GM19240 (cell line): Measurements from ENCODE around the gene INPP5J.
"Not testable (repeated sequence)": the region's sequence is repeated elsewhere in the genome, so short reads cannot be mapped to it uniquely, and the experiment has no call there.

Source experiments
- DNase-seq: peaks from one replicate; pipeline ENCODE4 v3.0.0; 2011; ENCODE audit warnings: low spot score; ENCODE audit not compliant: insufficient read length

The INPP5J gene

DNA sequence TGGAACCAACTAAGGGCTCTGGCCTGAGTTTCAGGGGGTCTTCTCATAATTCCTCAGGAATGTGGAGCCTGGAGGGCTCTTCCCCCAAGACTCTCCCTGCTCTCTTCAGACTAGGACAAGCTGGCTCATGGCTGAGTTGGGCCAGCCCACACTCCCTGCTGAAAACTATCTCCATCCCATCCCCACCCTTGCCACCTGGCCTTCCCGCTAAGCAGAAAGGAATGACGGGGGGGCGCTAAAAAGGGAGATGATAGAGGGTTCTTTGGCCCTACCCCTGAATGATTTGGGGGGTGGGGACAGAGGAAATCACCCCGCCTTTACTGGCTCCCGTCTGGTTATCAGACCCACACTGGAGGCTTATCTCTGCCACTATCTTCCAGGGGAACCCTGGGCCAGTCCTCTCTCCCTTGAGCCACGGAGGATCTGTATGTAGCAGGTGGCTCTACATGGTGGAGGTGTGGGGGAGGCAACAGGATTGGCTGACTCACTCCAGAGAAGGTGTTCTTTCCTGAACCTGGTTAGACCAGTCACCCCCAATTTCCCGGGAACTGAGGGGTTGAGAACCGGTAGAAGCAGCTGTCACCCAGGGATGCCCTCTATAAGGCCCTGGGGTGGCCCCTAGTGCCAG, 35.9 kb upstream of the INPP5J start:
- no peak for DNase-seq

DNA sequence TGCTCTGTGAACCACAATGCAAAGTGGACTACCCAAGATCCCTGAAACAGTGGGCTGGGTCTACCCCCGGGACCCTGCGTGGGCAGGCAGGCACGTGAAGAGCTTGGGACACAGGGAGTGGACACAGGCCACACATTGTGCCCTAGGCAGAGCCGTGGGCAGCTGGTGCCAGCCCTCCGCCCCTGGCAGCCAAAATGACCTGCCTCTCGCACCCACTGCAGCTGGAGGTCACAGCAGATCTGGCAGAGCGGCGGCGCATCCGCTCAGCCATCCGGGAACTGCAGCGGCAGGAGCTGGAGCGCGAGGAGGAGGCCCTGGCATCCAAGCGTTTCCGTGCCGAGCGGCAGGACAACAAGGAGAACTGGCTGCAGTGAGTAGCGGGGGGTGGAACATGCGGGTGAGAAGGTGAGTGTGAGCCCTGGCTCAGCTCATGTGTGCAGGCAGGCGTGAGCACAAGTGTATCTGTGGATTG, 35.0 kb upstream of the INPP5J start:
- no peak for DNase-seq

DNA sequence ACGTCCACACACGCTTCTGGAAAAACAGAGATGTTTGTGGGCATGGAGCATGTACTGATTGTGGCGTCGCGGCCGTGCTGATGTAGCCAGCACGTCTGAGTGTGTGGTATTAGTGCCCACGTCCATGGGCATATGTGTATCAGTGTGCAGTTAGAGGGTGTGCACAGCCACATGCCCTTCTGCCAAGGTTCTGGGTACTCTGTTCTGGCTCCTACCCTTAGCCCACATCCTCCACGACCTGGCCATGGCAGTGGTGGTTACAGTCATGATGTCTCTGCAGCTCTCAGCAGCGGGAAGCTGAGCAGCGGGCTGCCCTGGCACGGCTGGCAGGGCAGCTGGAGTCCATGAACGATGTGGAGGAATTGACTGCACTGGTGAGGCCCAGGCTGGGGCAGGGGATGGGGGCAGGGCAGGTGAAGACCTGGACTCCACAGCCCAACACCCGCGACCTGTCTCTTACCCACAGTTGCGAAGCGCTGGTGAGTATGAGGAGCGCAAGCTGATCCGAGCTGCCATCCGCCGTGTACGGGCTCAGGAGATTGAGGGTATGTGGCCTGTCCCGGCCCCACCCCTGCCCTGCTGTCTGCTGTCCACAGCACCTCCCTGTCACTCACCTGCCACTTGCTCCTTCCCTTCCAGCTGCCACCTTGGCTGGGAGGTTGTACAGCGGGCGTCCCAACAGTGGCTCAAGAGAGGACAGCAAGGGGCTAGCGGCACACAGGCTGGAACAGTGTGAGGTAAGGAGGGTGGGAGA, 34.4 kb upstream of the INPP5J start:
- DNase-seq = no peak

DNA sequence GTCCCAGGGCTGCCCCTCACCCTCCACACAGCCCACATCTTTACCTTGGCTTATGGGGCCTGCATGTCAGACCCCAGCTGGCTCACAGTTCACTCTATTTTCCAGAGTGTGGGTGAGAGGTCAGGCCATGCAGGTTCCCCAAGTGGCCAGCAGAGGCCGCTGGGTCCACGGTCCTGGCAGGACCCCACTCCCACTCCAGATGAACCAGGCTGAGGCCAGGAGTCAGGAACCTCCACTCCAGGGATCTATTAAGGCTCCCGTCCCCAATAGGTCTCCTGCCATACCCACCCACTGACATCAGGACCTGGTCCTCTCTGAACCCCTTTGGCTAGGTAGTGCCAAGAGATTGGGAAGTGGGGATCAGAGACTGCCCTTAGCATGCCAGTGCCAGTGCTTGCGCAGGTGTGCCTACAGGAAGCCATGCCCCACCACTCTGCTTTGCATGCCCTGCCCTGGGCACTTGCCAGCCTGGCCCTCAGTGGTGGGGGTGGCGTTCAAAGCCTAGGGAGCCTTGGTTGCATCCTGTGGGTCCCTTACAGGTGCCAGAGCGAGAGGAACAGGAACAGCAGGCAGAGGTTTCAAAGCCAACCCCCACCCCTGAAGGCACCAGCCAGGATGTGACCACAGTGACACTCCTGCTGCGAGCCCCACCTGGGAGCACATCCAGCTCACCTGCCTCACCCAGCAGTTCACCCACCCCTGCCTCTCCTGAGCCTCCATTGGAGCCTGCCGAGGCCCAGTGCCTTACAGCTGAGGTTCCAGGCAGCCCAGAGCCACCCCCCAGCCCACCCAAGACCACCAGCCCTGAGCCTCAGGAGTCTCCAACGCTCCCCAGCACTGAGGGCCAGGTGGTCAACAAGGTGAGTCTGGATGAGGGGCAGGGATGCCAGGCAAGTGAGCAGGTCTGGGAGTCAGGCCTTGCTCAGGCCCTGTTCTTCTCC, 33.3 kb upstream of the INPP5J start:
- DNase-seq = peak; percentile 72

DNA sequence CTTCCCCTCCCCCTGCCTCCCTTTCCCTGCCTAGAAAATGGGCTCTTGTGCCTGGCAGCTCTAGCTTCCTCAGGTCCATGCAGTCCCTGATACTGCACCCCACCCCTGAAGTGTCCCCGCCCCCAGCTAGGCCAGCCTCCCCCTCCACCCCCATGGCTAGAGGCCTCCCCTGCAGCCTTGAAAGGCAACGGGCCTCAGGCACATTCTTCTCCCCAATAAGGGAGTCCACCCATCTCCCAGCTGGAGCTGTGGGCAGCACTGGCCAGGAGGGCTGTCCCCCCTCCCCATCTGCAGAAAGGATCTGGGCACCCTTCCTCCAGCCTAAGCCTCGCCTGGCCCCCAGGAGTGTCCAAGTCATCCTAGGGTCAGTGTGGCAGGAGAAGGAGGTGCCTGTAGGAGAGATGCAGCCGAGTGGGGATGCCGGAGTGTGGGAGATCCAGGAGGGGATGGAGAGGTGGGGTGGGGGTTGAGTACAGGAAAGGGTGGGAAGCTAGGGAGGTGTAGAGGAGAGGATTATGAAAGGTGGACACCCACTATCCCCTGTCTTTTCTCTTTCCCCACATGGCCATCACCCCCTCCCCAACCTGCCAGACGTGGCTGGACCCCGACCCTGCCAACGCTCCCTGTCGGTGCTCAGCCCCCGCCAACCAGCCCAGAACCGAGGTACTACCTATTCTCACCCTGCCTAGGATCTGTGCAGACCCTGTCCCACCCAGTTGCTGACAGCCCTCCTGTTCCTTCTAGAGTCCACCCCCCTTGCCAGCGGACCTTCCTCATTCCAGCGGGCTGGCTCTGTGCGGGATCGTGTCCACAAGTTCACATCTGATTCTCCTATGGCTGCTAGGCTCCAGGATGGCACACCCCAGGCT, 32.3 kb upstream of the INPP5J start:
- DNase-seq = no peak

DNA sequence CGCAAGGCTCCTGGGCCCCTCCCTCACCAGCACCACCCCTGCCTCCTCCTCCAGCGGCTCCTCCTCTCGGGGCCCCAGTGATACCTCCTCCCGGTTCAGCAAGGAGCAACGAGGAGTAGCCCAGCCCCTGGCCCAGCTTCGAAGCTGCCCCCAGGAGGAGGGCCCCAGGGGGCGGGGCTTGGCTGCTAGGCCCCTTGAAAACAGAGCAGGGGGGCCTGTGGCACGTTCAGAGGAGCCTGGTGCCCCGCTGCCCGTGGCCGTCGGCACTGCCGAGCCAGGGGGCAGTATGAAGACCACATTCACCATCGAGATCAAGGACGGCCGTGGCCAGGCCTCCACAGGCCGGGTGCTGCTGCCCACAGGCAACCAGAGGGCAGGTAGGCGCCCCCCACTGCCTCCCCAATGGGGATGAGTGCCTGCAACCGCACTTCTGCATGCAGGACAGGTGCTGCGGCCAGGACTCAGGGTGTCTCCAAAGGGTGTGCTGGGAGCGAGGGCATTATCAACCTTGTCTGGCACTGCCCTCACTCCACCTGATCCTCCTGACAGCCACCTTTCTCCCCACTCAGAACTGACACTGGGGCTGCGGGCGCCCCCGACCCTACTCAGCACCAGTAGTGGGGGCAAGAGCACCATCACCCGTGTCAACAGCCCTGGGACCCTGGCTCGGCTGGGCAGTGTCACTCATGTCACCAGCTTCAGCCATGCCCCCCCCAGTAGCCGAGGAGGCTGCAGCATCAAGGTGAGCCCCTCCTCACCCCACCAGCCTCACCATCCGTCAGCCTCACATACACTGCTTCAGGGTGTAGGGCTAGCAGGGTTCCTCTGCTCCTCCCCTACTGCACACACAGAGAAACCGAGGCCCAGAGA, 31.4 kb upstream of the INPP5J start:
- DNase-seq = no peak

DNA sequence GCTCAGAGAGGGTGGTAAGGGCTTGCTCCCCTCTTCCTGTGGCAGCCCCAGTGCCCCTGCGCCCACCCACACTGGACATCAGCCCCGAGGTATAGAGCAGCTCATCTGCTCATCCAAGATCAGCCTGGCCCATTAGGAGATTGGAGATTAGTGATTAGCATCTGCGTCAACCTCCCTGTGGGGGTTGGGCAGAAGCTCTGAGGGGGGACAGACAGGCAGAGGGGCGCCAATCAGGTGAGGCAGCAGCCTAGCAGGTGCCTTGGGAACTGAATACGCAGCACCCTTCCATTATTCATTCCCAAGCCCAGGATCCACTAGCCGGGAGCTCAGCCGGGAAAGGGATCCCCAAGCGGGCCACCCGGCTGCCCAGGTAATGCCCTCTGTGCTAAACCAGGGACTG, 30.6 kb upstream of the INPP5J start:
- no peak for DNase-seq

DNA sequence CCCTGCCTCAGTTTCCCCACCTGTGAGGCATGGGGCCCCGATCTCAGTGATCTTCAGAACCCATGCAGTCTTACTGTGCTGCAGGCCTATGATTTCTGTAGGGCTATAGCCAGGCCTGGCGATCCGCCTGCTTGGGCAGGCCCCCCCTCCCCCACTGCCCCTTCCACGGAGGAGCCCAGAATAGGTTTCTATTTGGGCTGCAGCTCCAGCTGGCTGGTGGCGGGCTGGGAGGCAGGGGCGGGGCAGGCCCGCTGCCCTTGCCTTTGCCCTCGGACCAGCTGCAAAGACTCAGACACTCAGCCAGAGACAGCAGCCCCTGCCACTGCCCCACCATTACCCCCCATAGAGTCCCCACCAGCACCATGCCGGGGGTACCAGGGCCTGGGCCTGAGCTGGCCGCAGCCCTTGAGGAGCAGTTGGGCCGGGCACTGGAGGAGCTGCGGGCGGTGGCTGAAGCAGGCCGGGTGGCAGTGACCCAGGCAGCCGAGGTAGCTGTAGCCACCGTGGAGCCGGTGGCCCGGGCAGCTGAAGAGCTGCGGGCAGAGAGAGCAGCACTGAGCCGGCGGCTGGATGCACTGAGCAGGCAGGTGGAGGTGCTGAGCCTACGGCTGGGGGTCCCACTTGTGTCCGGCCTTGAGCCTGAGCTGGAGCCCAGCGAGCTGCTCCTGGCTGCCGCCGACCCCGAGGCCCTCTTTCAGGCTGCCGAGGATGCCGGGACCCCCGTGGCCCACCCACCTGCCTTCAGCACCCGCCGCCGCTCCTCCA, 29.5 kb upstream of the INPP5J start:
- no peak for DNase-seq

DNA sequence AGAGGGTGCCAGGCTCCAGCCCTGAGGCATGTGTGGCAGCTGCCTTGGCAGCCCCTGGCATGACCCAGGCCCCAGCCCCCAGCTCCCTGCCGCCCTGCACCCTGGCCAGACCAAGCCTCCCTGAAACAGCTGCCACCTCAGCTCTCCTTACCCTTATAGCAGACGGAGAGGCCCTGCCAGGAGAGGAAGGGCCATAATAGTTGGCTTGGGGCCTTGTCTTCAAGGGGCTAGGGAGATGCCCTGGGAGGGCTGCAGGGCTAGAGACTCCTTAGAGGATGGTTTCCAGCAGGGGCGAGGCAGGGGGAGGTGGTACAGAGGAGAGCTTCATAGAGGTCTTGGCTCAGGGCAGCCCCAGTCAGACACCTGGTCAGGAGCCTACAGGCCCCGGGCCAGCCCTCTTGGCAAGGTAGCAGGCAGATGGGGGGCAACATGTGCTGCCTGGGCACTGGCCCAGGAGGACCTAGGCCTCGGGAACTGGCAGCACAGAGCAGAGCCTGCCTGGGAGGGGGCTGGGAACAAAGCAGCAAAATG, 28.7 kb upstream of the INPP5J start:
- no peak for DNase-seq

DNA sequence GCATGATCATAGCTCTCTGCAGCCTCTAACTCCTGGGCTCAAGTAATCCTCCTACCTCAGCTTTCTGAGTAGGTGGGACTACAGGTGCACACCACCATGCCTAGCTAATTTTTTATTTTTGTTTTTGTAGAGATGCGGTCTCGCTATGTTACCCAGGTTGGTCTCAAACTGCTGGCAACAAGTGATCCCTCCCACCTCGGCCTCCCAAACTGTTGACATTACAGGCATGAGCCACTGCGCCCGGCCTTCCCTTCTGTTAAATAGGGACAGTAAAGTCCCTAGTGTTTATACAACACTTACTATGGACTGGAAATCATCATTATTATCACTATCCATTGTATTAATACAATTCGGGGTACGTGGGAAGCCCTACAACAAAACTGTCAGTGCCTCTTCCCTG, 28.0 kb upstream of the INPP5J start:
- no peak for DNase-seq

DNA sequence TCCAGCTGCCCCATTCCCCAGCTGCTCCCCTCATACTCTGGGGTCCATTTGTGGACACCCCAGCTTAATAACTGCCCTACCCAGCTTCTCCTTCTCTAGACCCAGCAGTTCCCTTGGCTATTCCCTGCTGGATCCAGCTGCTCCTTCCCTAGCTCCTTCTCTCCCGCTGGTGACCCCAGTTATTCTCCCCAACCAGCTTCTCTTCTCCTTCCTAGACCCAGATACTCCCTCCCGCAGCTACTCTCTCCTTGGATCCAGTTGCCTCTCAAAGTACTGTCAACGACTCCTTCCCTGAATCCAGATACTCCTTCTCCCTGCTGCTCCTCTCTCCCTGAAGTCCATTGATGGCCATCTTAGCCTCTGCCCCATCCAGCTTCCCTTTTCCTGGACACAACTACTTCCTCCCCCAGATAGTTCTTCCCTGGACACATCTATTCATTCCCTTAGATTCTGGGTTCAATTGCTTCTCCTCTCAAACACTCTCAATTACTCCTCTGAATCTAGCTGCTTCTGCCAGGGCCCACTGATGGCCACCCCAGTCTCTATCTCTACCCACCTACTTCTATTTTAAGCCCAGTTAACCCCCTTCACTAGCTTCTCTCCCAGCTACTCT, 27.0 kb upstream of the INPP5J start:
- no peak for DNase-seq

DNA sequence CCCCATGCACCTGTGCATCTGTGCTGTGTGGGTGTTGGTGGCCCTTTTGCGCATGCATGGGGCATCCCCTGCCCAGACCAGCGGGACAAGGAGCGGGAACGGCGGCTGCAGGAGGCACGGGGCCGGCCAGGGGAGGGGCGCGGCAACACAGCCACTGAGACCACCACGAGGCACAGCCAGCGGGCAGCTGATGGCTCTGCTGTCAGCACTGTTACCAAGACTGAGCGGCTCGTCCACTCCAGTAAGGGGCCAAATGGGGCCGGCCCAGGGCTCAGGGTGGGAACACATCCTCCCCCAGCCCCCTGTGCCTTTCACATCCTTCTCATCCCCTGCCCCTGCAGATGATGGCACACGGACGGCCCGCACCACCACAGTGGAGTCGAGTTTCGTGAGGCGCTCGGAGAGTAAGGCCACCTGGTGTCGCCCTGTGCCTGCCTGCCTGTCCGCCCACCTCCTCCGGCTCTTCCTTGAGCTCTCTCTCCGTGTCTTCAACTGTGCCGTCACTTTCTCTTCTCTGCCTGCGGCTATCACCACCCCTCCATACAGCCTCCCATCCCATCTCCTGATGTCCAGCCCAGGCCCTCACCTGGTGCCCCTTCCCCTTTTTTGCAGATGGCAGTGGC, 26.0 kb upstream of the INPP5J start:
- no peak for DNase-seq

DNA sequence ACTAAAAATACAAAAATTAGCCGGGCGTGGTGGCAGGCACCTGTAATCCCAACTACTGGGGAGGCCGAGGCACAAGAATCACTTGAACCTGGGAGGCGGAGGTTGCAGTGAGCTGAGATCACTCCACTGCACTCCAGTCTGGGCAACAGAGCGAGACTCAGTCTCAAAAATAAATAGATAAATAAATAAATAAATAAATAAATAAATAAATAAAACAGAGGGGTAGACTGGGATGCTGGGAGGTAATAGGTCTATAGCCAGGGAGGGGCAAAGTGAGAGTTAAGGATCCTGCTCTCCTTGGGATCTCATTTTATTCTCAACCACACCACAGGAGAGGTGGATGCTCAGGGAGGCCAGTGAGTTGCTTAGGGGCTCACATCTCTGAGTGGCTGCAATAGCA, 25.2 kb upstream of the INPP5J start:
- DNase-seq = not testable (repeated sequence)

DNA sequence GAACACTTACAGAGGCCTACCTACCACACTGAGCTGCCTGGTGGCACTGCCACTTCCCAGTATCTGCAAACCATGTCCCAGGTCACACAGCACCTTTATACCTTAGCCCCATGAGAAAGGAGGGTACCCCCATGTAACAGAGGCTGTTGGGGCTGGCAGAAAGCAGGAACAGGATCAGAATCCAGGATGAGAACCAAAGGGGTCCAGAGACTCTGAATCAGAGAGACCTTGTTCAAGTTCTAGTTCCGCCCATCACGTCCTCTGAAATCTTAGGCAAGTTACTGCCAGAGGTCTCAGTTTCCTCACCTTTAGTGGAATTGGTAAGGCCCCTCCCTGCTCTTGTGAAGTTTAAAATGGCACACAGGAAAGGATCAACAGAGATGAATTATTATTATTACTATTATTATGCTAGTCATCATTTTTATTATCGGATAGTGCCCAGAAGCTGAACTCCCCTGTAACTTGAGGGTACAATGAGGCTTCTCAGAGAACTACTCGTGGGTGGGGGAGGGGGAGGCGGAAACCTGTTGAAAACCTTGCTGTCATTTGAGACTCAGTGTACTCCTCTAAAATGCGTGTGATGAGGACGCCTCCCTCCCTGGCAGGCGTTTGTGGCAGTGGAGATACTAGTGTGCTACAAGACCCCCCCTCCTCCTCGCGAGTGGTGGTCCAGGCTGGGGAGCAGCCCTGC, 24.7 kb upstream of the INPP5J start:
- no peak for DNase-seq

DNA sequence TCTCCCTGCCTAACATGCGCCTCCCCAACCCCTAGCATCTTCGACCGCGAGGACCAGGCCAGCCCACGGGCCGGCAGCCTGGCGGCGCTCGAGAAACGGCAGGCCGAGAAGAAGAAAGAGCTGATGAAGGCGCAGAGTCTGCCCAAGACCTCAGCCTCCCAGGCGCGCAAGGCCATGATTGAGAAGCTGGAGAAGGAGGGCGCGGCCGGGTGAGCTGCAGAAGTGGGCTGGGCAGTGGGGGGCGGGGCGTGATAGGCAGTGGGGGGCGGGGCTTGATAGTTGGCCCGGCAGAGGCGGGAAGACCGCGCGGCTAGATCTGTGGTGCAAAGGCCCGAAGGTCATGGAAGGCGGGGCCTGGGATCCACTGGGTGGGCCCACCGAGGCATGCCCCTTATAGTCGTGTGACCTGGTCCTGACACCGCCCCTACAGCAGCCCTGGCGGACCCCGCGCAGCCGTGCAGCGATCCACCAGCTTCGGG, 24.1 kb upstream of the INPP5J start:
- no peak for DNase-seq

DNA sequence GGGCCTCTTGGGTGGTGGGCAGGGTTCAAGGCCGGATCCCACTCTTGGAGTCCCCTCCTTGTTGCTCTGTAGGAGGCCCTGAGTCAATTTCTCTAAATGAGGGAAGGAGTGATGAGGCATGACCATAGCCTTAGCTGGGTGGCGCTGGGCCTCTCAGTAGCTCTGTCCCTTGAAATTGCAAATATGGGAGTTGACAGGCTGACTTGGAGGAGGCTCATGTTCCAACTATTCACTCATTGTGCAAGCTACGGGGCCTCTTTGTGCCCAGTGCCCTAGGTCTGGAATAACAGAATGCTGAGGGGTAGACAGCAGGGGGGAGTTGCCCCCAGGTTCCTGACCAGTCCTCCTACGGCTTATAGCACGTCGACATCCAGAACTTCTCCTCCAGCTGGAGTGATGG, 23.4 kb upstream of the INPP5J start:
- DNase-seq = no peak
